Uterus (tissue), 4 donors: ENCODE results near the gene TMOD2. TPM values are rescaled to one million over a fixed set of nuclear protein-coding genes. Genes with fewer than 3 reads are reported as not detected.

Experiments
- DNase-seq, 2 donors: peaks; one replicate each; pipeline ENCODE4 v3.0.0-alpha.2; 2019 to 2020
- H3K27ac ChIP-seq, 2 donors: fragments of 200-600 bp; sonication (generic); 1 replicate in 1 of 2; 2 replicates in 1 of 2; pipeline ENCODE4 v1.5.1; 2016 to 2018
- H3K27me3 ChIP-seq, 2 donors: fragments of 200-600 bp; sonication (generic); one replicate each; pipeline ENCODE4 v1.5.1; 2018 to 2019; ENCODE audit warnings: control low read depth in 1 of 2
- H3K36me3 ChIP-seq, 2 donors: fragments of 200-600 bp; sonication (generic); one replicate each; pipeline ENCODE4 v1.5.1; 2019; ENCODE audit warnings: control low read depth in 1 of 2
- H3K4me1 ChIP-seq, 2 donors: fragments of 200-600 bp; sonication (generic); one replicate each; pipeline ENCODE4 v1.5.1; 2018 to 2019; ENCODE audit warnings: control low read depth in 1 of 2
- H3K4me3 ChIP-seq, 2 donors: fragments of 200-600 bp; sonication (generic); 1 replicate in 1 of 2; 2 replicates in 1 of 2; pipeline ENCODE4 v1.5.1; 2018 to 2019; ENCODE audit warnings: mild to moderate bottlenecking in 1 of 2
- H3K9me3 ChIP-seq, 2 donors: fragments of 200-600 bp; sonication (generic); one replicate each; pipeline ENCODE4 v1.5.1; 2019; ENCODE audit warnings: control low read depth in 1 of 2
- POLR2A ChIP-seq, 2 donors: fragments of 450-650 bp; IDR thresholded peaks; one replicate each; pipeline ENCODE4 v1.6.1; 2016; ENCODE audit warnings: antibody characterized with exemption in 2 of 2, mild to moderate bottlenecking in 1 of 2, moderate library complexity in 1 of 2
- intact Hi-C: fragments of 100-400 bp; cut with DNase I; formaldehyde crosslinking; loops from one replicate; pipeline ENCODE4 v1.15.1; 2023; ENCODE audit warnings: low total_unique reads
- total RNA-seq, 4 donors: library from RNA; depleted of rRNA in 3 of 4; stranded (reverse); fragments of >200 nt in 3 of 4; gene quantifications; one replicate each; pipeline versions ENCODE4 v1.1.0 to v1.2.4, GENCODE V29; 2014 to 2023
- TF ChIP-seq, protein P1 (sequence below), 4 experiments: fragments of 200-600 bp in 2 of 4; fragments of 450-650 bp in 2 of 4; sonication (generic) in 2 of 4; IDR thresholded peaks; one replicate each; pipeline ENCODE4 v1.5.1; 2016 to 2019; ENCODE audit warnings: antibody characterized with exemption in 4 of 4, mild to moderate bottlenecking in 2 of 4, moderate library complexity in 1 of 4
- donor health status: DM: yes; HTN: yes; CAD: no.

TMOD2 gene
- total RNA-seq, 4 donors from 2014 or later = 20.9 to 113 (median 35.0) TPM

DNA sequence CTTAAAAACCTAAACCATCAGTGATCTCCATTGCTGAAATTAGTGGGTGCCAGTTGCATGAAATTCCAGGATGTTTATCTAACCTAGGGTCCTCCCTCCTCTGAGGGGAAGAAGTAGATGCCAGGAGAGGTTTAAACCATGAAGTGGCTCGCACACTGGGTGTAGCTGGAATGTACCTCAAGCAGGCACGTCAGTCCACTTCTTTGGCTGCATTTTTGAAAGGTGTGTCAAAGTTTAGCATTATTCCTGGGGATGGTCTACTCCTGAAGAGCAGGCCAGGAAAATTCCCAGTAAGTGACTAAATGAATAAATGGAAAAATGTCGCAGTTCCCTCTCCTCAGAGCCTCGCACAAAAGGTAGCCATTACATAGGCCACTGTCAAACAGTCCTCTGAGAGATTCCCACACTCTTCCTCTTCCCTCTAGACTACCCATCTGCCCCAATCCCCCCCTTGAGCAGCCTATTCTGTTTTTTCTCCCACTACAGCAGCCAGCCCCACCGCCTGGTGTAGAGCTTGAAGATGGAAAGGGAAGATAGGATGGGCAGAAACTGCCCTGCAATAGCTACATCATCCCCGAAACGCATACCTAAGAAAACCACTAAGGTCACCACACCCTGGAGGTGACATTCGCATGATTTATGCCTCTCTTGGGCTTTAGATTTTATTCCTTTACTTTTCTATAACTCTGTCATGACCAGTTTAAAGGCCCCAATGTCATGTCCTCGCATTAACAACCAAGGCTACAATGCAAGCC lies 77.4 kb downstream of the TMOD2 start:
- DNase-seq = no peak
- H3K36me3 ChIP-seq = no peaks in the 10 kb centered on the region
- peak overlapping the region in 1 of 2 donors; percentile 83 for H3K4me3 ChIP-seq
- H3K27ac ChIP-seq = peak overlapping the region; percentile 89 to 90
- H3K9me3 ChIP-seq = no peaks in the 10 kb centered on the region
- intact Hi-C loops = no loop called here
- H3K27me3 ChIP-seq = no peaks in the 10 kb centered on the region
- TF ChIP-seq POLR2A (IDR thresholded peaks at IDR 0.05) = no peak
- TF ChIP-seq, protein P1, sequence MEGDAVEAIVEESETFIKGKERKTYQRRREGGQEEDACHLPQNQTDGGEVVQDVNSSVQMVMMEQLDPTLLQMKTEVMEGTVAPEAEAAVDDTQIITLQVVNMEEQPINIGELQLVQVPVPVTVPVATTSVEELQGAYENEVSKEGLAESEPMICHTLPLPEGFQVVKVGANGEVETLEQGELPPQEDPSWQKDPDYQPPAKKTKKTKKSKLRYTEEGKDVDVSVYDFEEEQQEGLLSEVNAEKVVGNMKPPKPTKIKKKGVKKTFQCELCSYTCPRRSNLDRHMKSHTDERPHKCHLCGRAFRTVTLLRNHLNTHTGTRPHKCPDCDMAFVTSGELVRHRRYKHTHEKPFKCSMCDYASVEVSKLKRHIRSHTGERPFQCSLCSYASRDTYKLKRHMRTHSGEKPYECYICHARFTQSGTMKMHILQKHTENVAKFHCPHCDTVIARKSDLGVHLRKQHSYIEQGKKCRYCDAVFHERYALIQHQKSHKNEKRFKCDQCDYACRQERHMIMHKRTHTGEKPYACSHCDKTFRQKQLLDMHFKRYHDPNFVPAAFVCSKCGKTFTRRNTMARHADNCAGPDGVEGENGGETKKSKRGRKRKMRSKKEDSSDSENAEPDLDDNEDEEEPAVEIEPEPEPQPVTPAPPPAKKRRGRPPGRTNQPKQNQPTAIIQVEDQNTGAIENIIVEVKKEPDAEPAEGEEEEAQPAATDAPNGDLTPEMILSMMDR (IDR thresholded peaks at IDR 0.05) = no peak
- no peaks in the 10 kb centered on the region for H3K4me1 ChIP-seq

DNA sequence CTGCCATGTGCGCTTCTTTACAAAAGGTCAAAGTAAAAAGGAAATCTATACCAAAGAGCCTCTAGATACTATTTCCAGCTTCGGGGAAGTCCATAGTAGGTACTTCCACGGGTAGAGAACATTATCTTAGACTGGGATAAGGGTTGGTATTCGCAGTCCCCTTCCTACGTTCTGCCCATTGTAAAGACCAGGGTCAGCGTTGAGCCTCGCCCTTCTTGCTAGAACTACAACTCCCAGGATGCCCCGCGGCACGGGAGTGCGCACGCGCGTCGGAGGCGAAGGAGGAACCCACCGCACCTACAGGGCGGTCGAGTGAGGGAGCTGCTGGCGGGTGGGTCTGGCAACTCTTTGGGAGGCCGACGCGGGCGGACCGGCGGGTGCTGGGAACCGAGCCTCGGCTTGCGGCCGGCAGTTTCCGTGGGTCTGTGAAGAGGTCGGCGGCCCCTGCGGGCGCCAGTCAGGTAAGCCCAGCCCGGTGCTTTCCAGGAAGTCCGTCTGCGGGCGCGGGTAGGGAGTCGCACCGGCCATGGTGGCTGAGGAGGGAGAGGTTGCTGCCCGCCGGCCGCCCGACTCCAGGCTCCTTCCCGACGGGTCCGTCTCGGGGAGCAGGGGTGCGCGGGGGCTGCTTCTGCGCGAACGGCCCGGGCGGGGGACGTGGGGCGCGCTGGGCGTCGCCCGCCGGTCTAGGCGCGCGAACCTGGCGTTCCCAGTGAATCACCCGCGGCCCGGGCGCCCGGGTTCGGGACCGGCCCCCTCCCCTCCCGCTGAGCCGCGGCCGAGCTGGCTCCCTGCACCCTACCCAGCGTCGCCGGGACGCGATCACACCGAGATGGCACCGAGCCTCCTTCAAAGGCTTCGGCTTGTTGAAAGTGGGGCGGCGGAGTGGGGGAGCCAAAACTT lies 78.2 kb downstream of the TMOD2 start, which contains the start of gene TMOD3:
TMOD3 (plus strand) TSS at position 278 of the 900 bp plus-strand sequence. CDS start 33,232 bp downstream, outside the sequence.
- Histone ChIP-seq H3K36me3 (no peaks in the 10 kb centered on the region), H3K27me3 (no peaks in the 10 kb centered on the region), H3K4me1 (no peaks in the 10 kb centered on the region), H3K27ac (peak within 1 kb of the TSS; percentile 89 to 90), H3K9me3 (no peaks in the 10 kb centered on the region), H3K4me3 (peak within 1 kb of the TSS; percentile 72 to 83)
- peak; percentile 92 to 95 for DNase-seq
- peak; percentile 93 to 94 for TF ChIP-seq POLR2A (IDR thresholded peaks at IDR 0.05)
- TF ChIP-seq, protein P1 (IDR thresholded peaks at IDR 0.05) = peak in 2 of 4 experiments; percentile 32 to 38
- intact Hi-C loops = no loop called here

DNA sequence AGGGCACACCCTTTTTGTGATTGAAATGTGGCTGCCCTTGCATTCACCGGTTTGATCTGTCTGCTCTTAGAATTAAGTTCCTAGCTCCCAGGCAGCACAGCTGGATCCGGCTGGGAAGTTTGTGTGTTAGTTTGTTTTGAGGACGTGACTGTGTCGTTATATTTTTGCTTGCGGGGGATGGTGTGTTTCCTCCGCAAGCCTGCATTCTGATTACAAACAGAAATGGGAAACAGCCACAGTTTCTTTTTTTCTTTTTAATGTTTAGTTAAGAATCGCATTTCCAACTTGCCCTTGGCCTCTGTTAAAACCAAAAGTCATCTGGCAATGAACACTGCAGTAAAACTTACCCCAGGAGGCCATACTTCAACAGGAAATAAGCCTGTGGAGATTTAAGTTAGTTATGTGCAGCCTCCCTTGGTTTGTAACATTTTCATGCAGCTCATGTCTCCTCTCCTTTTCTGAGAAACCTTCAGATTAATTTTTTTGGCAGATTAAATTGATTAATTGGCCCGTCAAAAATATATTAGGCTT lies 78.9 kb downstream of the TMOD2 start:
- intact Hi-C loops = no loop called here
- Histone ChIP-seq H3K4me1 (no peaks in the 10 kb centered on the region), H3K27me3 (no peaks in the 10 kb centered on the region), H3K9me3 (no peaks in the 10 kb centered on the region), H3K4me3 (peak overlapping the region; percentile 72 to 83), H3K27ac (peak overlapping the region; percentile 89 to 90), H3K36me3 (no peaks in the 10 kb centered on the region)
- TF ChIP-seq, protein P1 (IDR thresholded peaks at IDR 0.05) = no peak
- TF ChIP-seq POLR2A (IDR thresholded peaks at IDR 0.05) = no peak
- no peak for DNase-seq

DNA sequence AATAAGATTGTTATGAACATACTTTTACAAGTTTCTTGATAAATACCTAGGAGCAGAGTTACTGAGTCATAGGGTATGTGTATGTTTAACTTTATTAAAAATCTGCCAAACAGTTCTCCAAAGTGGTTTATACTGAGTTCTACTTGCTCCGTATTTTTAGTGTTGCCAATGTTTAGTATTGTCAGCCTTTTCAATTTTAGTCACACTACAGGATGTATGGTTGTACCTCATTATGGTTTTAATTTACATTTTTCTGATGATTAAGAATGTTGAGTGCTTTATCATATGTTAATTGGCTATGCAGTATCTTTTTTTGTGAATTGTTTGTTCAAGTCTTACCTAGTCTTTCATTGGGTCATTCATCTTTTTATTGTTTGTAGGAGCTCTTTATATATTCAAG lies 82.4 kb downstream of the TMOD2 start:
- H3K36me3 ChIP-seq = no peaks in the 10 kb centered on the region
- intact Hi-C loops = no loop called here
- H3K4me1 ChIP-seq = peaks cover 4 to 5% of the 10 kb centered on the region in 2 donors
- no peaks in the 10 kb centered on the region for H3K9me3 ChIP-seq
- TF ChIP-seq POLR2A (IDR thresholded peaks at IDR 0.05) = no peak
- TF ChIP-seq, protein P1 (IDR thresholded peaks at IDR 0.05) = no peak
- H3K27me3 ChIP-seq = no peaks in the 10 kb centered on the region
- no peak overlapping the region for H3K4me3 ChIP-seq
- DNase-seq = no peak
- no peak overlapping the region for H3K27ac ChIP-seq
